Measurements from ENCODE around the gene MED27. TPM values are rescaled to one million over a fixed set of nuclear protein-coding genes. Genes with fewer than 3 reads are reported as not detected.

Gene MED27
- total and polyA plus RNA-seq, 2 of the 8 experiments (the other 6 are each of a cell fraction or from before 2014, with no cell fraction given), result 29.9 to 56.5 TPM

GRCh38 chr9:131899296-131900228, 180.1 kb downstream of the MED27 start:
- no peak overlapping the region for H2AFZ ChIP-seq (ENCODE audit: low read length)
- no peaks in the 10 kb centered on the region for H3K79me1 ChIP-seq (ENCODE audit: low read depth, low read length)
- H2BK12ac ChIP-seq (ENCODE audit: low read depth, low read length), result no peak overlapping the region
- no peak overlapping the region; the same call in 1 of the 2 replicates for H3K18ac ChIP-seq (ENCODE audit: extremely low read depth, low read length)
- H2BK5ac ChIP-seq (ENCODE audit: low read depth, low read length), result no peak overlapping the region
- no peaks in the 10 kb centered on the region for H3K23me2 ChIP-seq (ENCODE audit: low read depth, low read length)
- H3K27me3 ChIP-seq (replicated peaks in 1 of 4; ENCODE audit: control insufficient read depth in 3 of 4, extremely low read depth in 1 of 4, insufficient read depth in 3 of 4, low read length in 3 of 4), result no peaks in the 10 kb centered on the region
- no peak overlapping the region for H3K9ac ChIP-seq (replicated peaks in 1 of 4; ENCODE audit: extremely low read depth in 1 of 4, low read depth in 3 of 4, low read length in 3 of 4)
- H4K20me1 ChIP-seq (replicated peaks in 1 of 2; ENCODE audit: control insufficient read depth in 1 of 2, insufficient read depth in 2 of 2, low read length in 2 of 2), result peaks cover 0 to 2% of the 10 kb centered on the region in 2 experiments
- no peaks in the 10 kb centered on the region for H3K36me3 ChIP-seq (ENCODE audit: control insufficient read depth in 2 of 4, insufficient read depth in 4 of 4, low read length in 3 of 4)
- 69% methylated on average over 20 of the region's 20 CpGs; no CpG with 5 or more reads in 1 of the 2 experiments for WGBS, 2 experiments (ENCODE audit: extremely low coverage in 1 of 2, insufficient coverage in 1 of 2, insufficient read length in 1 of 2, insufficient replicate concordance in 2 of 2, low coverage in 1 of 2, low lambda C conversion rate in 2 of 2, missing lambda C conversion rate in 1 of 2)
- CTCF ChIA-PET (ENCODE audit: partially characterized antibody), result interaction anchor here (0.6 to 1.9 kb wide), 10 partner anchors 10 to 238 kb away, joined by 3 to 6 read pairs (median 3); no protein-coding TSS in a partner anchor
- no peak overlapping the region for H2AK5ac ChIP-seq (ENCODE audit: low read depth, low read length)
- FAIRE-seq, result no peak
- no peak overlapping the region for H2BK20ac ChIP-seq (ENCODE audit: low read length)
- H4K5ac ChIP-seq (ENCODE audit: insufficient read length, low read depth, low read length), result no peak overlapping the region
- no peak for DNase-seq (ENCODE audit: low read depth in 1 of 2, low spot score in 2 of 2)
- no peak overlapping the region for H3K27ac ChIP-seq (ENCODE audit: low read depth, low read length)
- H3K79me2 ChIP-seq (ENCODE audit: control insufficient read depth in 1 of 2, insufficient read depth in 2 of 2, low read length in 2 of 2), result no peaks in the 10 kb centered on the region
- no peak overlapping the region for H4K8ac ChIP-seq (ENCODE audit: extremely low read depth, insufficient read depth, low read length)
- H4K91ac ChIP-seq (replicated peaks; ENCODE audit: insufficient read length, low read length), result peak overlapping the region; percentile 1
- H3K4me1 ChIP-seq (replicated peaks in 1 of 4; ENCODE audit: control insufficient read depth in 3 of 4, insufficient read depth in 4 of 4, low read length in 3 of 4), result peaks cover 12 to 23% (median 21%) of the 10 kb centered on the region in 4 experiments
- no peak overlapping the region for H3K56ac ChIP-seq (replicated peaks; ENCODE audit: insufficient read length, low read depth, low read length)
- TF ChIP-seq YY1 (IDR thresholded peaks at IDR 0.05; ENCODE audit: low read depth, low read length) (0 out of 2 replicates have a peak, but pooled peaks have one; percentile 9), BACH1 (IDR thresholded peaks at IDR 0.05; ENCODE audit: low read length) (no peak), EP300 (IDR thresholded peaks at IDR 0.05; ENCODE audit: borderline replicate concordance in 1 of 2, low read depth in 2 of 2, low read length in 2 of 2) (no peak), CTBP2 (IDR thresholded peaks at IDR 0.05; ENCODE audit: borderline replicate concordance, insufficient read depth, insufficient read length, low read length) (peak; percentile 29), RAD21 (IDR thresholded peaks at IDR 0.05 in 1 of 2, conservative IDR thresholded peaks at IDR 0.05 in 1 of 2; ENCODE audit: low read depth in 2 of 2, low read length in 2 of 2) (peak in 1 of 2 experiments; percentile 34; a peak in 3 of 4 replicates)
- TF ChIP-seq, protein P1, sequence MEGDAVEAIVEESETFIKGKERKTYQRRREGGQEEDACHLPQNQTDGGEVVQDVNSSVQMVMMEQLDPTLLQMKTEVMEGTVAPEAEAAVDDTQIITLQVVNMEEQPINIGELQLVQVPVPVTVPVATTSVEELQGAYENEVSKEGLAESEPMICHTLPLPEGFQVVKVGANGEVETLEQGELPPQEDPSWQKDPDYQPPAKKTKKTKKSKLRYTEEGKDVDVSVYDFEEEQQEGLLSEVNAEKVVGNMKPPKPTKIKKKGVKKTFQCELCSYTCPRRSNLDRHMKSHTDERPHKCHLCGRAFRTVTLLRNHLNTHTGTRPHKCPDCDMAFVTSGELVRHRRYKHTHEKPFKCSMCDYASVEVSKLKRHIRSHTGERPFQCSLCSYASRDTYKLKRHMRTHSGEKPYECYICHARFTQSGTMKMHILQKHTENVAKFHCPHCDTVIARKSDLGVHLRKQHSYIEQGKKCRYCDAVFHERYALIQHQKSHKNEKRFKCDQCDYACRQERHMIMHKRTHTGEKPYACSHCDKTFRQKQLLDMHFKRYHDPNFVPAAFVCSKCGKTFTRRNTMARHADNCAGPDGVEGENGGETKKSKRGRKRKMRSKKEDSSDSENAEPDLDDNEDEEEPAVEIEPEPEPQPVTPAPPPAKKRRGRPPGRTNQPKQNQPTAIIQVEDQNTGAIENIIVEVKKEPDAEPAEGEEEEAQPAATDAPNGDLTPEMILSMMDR (IDR thresholded peaks at IDR 0.05; ENCODE audit: control extremely low read depth in 1 of 3, insufficient read depth in 1 of 3, low read depth in 1 of 3, low read length in 3 of 3), result peak; percentile 2 to 18 (median 12); a peak in 3 of 4 replicates
- POLR2A ChIA-PET (ENCODE audit: partially characterized antibody), result interaction anchor here (1.1 kb wide), 1 partner anchor 159 kb away, joined by 3 read pairs; no protein-coding TSS in a partner anchor
- no peaks in the 10 kb centered on the region for H3K9me3 ChIP-seq (ENCODE audit: insufficient read depth in 2 of 2, low read depth in 1 of 2, low read length in 1 of 2)
- H3K14ac ChIP-seq (ENCODE audit: insufficient read length), result no peak overlapping the region
- H3K4me3 ChIP-seq (ENCODE audit: extremely low read depth in 1 of 4, insufficient read depth in 2 of 4, low read depth in 3 of 4, low read length in 4 of 4), result no peak overlapping the region
- peak overlapping the region; percentile 33 to 50 for H3K4me2 ChIP-seq (ENCODE audit: insufficient read depth in 1 of 2, low read depth in 2 of 2, low read length in 2 of 2)
- H3K23ac ChIP-seq (ENCODE audit: insufficient read length), result no peak overlapping the region
- no peak overlapping the region for H2BK15ac ChIP-seq (ENCODE audit: low read length)
- no peak overlapping the region for H3K4ac ChIP-seq (replicated peaks; ENCODE audit: insufficient read length, low read depth, low read length)
- no peak overlapping the region for H2BK120ac ChIP-seq (replicated peaks; ENCODE audit: low read depth, low read length)
